HG03175 (cell line): Measurements from ENCODE around the gene CILP.
"Not testable (repeated sequence)": the region's sequence is repeated elsewhere in the genome, so short reads cannot be mapped to it uniquely, and the experiment has no call there.

ENCODE experiments used
- ATAC-seq: cut with Tn5 transposase; IDR thresholded peaks from one replicate; pipeline ENCODE4 v1.9.1; 2021; ENCODE audit warnings: mild to moderate bottlenecking, moderate library complexity; ENCODE audit not compliant: unreplicated experiment

Gene CILP

GRCh38 chr15:65195548-65195923 is 15.7 kb downstream of the CILP start:
- no peak for ATAC-seq

- no peak for ATAC-seq
Observed at GRCh38 chr15:65194826-65195547, 16.3 kb downstream of the CILP start.

- no peak for ATAC-seq
Observed at GRCh38 chr15:65192016-65192415, 19.3 kb downstream of the CILP start.

GRCh38 chr15:65189102-65189740 is 22.1 kb downstream of the CILP start:
- no peak for ATAC-seq

- not testable (repeated sequence) for ATAC-seq
Observed at GRCh38 chr15:65188472-65188871, 22.8 kb downstream of the CILP start.

GRCh38 chr15:65184868-65185717 is 26.2 kb downstream of the CILP start, which contains the start of gene CLPX:
Gene CLPX (minus strand): TSS chr15:65185342. CDS start chr15:65185153, 189 bp downstream.
- peak; percentile 83 for ATAC-seq

- peak; percentile 34 for ATAC-seq
Observed at GRCh38 chr15:65184305-65184867, 26.9 kb downstream of the CILP start.

GRCh38 chr15:65183865-65184159 is 27.5 kb downstream of the CILP start:
- no peak for ATAC-seq

- ATAC-seq = no peak
Observed at GRCh38 chr15:65182538-65182937, 28.7 kb downstream of the CILP start.

- ATAC-seq = not testable (repeated sequence)
Observed at GRCh38 chr15:65181582-65182353, 29.5 kb downstream of the CILP start.

- no peak for ATAC-seq
Observed at GRCh38 chr15:65180167-65180566, 31.1 kb downstream of the CILP start.

- ATAC-seq = no peak
Observed at GRCh38 chr15:65177901-65178300, 33.4 kb downstream of the CILP start.

- ATAC-seq = no peak
Observed at GRCh38 chr15:65176056-65176455, 35.2 kb downstream of the CILP start.

GRCh38 chr15:65175511-65175910 is 35.8 kb downstream of the CILP start:
- ATAC-seq = no peak

GRCh38 chr15:65174509-65174908 is 36.8 kb downstream of the CILP start:
- no peak for ATAC-seq

GRCh38 chr15:65172531-65172930 is 38.7 kb downstream of the CILP start:
- no peak for ATAC-seq

GRCh38 chr15:65171428-65171827 is 39.8 kb downstream of the CILP start:
- ATAC-seq = no peak

GRCh38 chr15:65165875-65166274 is 45.4 kb downstream of the CILP start:
- no peak for ATAC-seq

GRCh38 chr15:65164139-65164538 is 47.1 kb downstream of the CILP start:
- no peak for ATAC-seq

- no peak for ATAC-seq
Observed at GRCh38 chr15:65163041-65163440, 48.2 kb downstream of the CILP start.

GRCh38 chr15:65156692-65157091 is 54.6 kb downstream of the CILP start:
- no peak for ATAC-seq
